Lower leg skin (tissue), 4 donors: ENCODE data around the gene DCX. TPM values are rescaled to one million over a fixed set of nuclear protein-coding genes. Genes with fewer than 3 reads are reported as not detected.

Experiments
- DNase-seq, 2 donors: peaks; one replicate each; pipeline ENCODE4 v3.0.0-alpha.2; 2019; ENCODE audit warnings: low spot score in 2 of 2
- H3K4me3 ChIP-seq: fragments of 200-600 bp; sonication (generic); 2 replicates; pipeline ENCODE4 v1.5.1; 2017; ENCODE audit warnings: mild to moderate bottlenecking, low read depth; ENCODE audit not compliant: poor library complexity, severe bottlenecking
- CTCF ChIP-seq, 3 donors: fragments of 450-650 bp; IDR thresholded peaks; one replicate each; pipeline ENCODE4 v1.5.1; 2016; ENCODE audit warnings: antibody characterized with exemption in 3 of 3, mild to moderate bottlenecking in 3 of 3, moderate library complexity in 2 of 3
- POLR2A ChIP-seq, 2 donors: fragments of 450-650 bp; IDR thresholded peaks; one replicate each; pipeline ENCODE4 v1.6.1; 2016 to 2017; ENCODE audit warnings: antibody characterized with exemption in 2 of 2, mild to moderate bottlenecking in 1 of 2, moderate library complexity in 1 of 2
- WGBS, 2 donors: methylation state at CpG; one replicate each; pipeline ENCODE4 v1.1.5; 2018; 5-methylcytosine and 5-hydroxymethylcytosine counted together
- intact Hi-C: fragments of 100-400 bp; cut with DNase I; formaldehyde crosslinking; loops from one replicate; pipeline ENCODE4 v1.15.0; 2023; ENCODE audit warnings: low total_unique reads
- total RNA-seq, 4 donors: library from RNA; depleted of rRNA; stranded (reverse); fragments of >200 nt; gene quantifications; one replicate each; pipeline ENCODE4 v1.1.0, GENCODE V29; 2016

DCX gene
- total RNA-seq, 4 donors from 2014 or later, result 0.10 TPM; not detected in 3

- TF ChIP-seq CTCF (IDR thresholded peaks at IDR 0.05), result no peak
- TF ChIP-seq POLR2A (IDR thresholded peaks at IDR 0.05), result no peak
- intact Hi-C loops, result no loop called here
- DNase-seq, result no peak
- 76 to 93% methylated on average over 2 of the region's 2 CpGs for WGBS, 2 donors
- H3K4me3 ChIP-seq, result no peak overlapping the region
Observed at GRCh38 chrX:111442791-111443190, 30.8 kb upstream of the DCX start.

GRCh38 chrX:111435469-111435868, 23.5 kb upstream of the DCX start:
- no peak for DNase-seq
- H3K4me3 ChIP-seq, result no peak overlapping the region
- TF ChIP-seq POLR2A (IDR thresholded peaks at IDR 0.05), result no peak
- TF ChIP-seq CTCF (IDR thresholded peaks at IDR 0.05), result no peak
- intact Hi-C loops, result no loop called here
- WGBS, 2 donors, result 59 to 75% methylated on average over 1 of the region's 1 CpG

GRCh38 chrX:111431001-111431400, 19.0 kb upstream of the DCX start:
- H3K4me3 ChIP-seq, result no peak overlapping the region
- TF ChIP-seq POLR2A (IDR thresholded peaks at IDR 0.05) (no peak), CTCF (IDR thresholded peaks at IDR 0.05) (no peak)
- WGBS, 2 donors, result 44 to 49% methylated on average over 2 of the region's 2 CpGs
- intact Hi-C loops, result no loop called here
- DNase-seq, result no peak

GRCh38 chrX:111411557-111411956, 435 bp downstream of the DCX start:
- no peak overlapping the region for H3K4me3 ChIP-seq
- TF ChIP-seq CTCF (IDR thresholded peaks at IDR 0.05) (no peak), POLR2A (IDR thresholded peaks at IDR 0.05) (no peak)
- no peak for DNase-seq
- intact Hi-C loops, result no loop called here
- WGBS, 2 donors, result 46 to 49% methylated on average over 2 of the region's 2 CpGs

- intact Hi-C loops, result no loop called here
- DNase-seq, result no peak
- WGBS, 2 donors, result 19% methylated on average over 2 of the region's 2 CpGs
- no peak overlapping the region for H3K4me3 ChIP-seq
- TF ChIP-seq CTCF (IDR thresholded peaks at IDR 0.05), result no peak
- no peak for TF ChIP-seq POLR2A (IDR thresholded peaks at IDR 0.05)
Observed at GRCh38 chrX:111410590-111411078, 1.4 kb downstream of the DCX start.

- H3K4me3 ChIP-seq, result no peak overlapping the region
- 60 to 76% methylated on average over 3 of the region's 3 CpGs for WGBS, 2 donors
- DNase-seq, result no peak
- no peak for TF ChIP-seq POLR2A (IDR thresholded peaks at IDR 0.05)
- no peak for TF ChIP-seq CTCF (IDR thresholded peaks at IDR 0.05)
- intact Hi-C loops, result no loop called here
Observed at GRCh38 chrX:111409326-111409725, 2.7 kb downstream of the DCX start.
